HG03039 (cell line): ENCODE results near the gene VWDE.

ENCODE experiments used
- ATAC-seq: cut with Tn5 transposase; IDR thresholded peaks from one replicate; pipeline ENCODE4 v1.9.1; 2021; ENCODE audit warnings: mild to moderate bottlenecking, moderate library complexity; ENCODE audit not compliant: unreplicated experiment

The VWDE gene

GRCh38 chr7:12291870-12292269 is 111.8 kb downstream of the VWDE start:
- ATAC-seq = no peak

- no peak for ATAC-seq
These were observed 112.9 kb downstream of the VWDE start for GRCh38 chr7:12290761-12291160.

- no peak for ATAC-seq
These were observed 113.7 kb downstream of the VWDE start for GRCh38 chr7:12289996-12290395.

- no peak for ATAC-seq
These were observed 115.8 kb downstream of the VWDE start for GRCh38 chr7:12287901-12288300.

- no peak for ATAC-seq
These were observed 122.6 kb downstream of the VWDE start for GRCh38 chr7:12281038-12281437.
